SIG-M5 treated with dmso at 0.1 percent for 504 hours (cell line): ENCODE data around the gene ZBED1.
"Not testable (repeated sequence)": the region's sequence is repeated elsewhere in the genome, so short reads cannot be mapped to it uniquely, and the experiment has no call there.

Source experiments
- DNase-seq: peaks from one replicate; lab custom pipeline; 2025; ENCODE audit not compliant: unreplicated experiment; lab: John Stamatoyannopoulos, UW

The ZBED1 gene

GRCh38 chrX:2520539-2520938 lies 19.8 kb upstream of the ZBED1 start:
- no peak for DNase-seq

- not testable (repeated sequence) for DNase-seq
These were observed 18.9 kb upstream of the ZBED1 start for GRCh38 chrX:2519638-2520037.

- no peak for DNase-seq
These were observed 16.3 kb upstream of the ZBED1 start for GRCh38 chrX:2517055-2517454.

- no peak for DNase-seq
These were observed 15.8 kb upstream of the ZBED1 start for GRCh38 chrX:2516623-2517022.

- DNase-seq, result no peak
These were observed 13.4 kb upstream of the ZBED1 start for GRCh38 chrX:2514131-2514530.

- DNase-seq, result no peak
These were observed 12.4 kb upstream of the ZBED1 start for GRCh38 chrX:2513121-2513664.

GRCh38 chrX:2512501-2512900 lies 11.7 kb upstream of the ZBED1 start:
- no peak for DNase-seq

- DNase-seq, result no peak
These were observed 10.6 kb upstream of the ZBED1 start for GRCh38 chrX:2511326-2511725.

GRCh38 chrX:2508648-2509335 lies 8.0 kb upstream of the ZBED1 start:
- no peak for DNase-seq

- DNase-seq, result no peak
These were observed 7.3 kb upstream of the ZBED1 start for GRCh38 chrX:2507904-2508627.

GRCh38 chrX:2507196-2507595 lies 6.4 kb upstream of the ZBED1 start:
- DNase-seq, result no peak

- not testable (repeated sequence) for DNase-seq
These were observed 4.6 kb upstream of the ZBED1 start for GRCh38 chrX:2505341-2505740.

- DNase-seq, result no peak
These were observed 4.0 kb upstream of the ZBED1 start for GRCh38 chrX:2504706-2505332.

GRCh38 chrX:2503591-2504500 lies 3.1 kb upstream of the ZBED1 start:
- no peak for DNase-seq

GRCh38 chrX:2502668-2503519 lies 2.1 kb upstream of the ZBED1 start:
- no peak for DNase-seq

GRCh38 chrX:2502120-2502667 lies 1.4 kb upstream of the ZBED1 start:
- DNase-seq, result no peak

- DNase-seq, result no peak
These were observed 855 bp upstream of the ZBED1 start for GRCh38 chrX:2501559-2502102.

- DNase-seq, result no peak
These were observed 529 bp downstream of the ZBED1 start for GRCh38 chrX:2500091-2500802.

GRCh38 chrX:2499507-2499906 lies 1.3 kb downstream of the ZBED1 start:
- DNase-seq, result no peak
